Measurements from ENCODE around the gene DPYSL5.

The DPYSL5 gene

DNA sequence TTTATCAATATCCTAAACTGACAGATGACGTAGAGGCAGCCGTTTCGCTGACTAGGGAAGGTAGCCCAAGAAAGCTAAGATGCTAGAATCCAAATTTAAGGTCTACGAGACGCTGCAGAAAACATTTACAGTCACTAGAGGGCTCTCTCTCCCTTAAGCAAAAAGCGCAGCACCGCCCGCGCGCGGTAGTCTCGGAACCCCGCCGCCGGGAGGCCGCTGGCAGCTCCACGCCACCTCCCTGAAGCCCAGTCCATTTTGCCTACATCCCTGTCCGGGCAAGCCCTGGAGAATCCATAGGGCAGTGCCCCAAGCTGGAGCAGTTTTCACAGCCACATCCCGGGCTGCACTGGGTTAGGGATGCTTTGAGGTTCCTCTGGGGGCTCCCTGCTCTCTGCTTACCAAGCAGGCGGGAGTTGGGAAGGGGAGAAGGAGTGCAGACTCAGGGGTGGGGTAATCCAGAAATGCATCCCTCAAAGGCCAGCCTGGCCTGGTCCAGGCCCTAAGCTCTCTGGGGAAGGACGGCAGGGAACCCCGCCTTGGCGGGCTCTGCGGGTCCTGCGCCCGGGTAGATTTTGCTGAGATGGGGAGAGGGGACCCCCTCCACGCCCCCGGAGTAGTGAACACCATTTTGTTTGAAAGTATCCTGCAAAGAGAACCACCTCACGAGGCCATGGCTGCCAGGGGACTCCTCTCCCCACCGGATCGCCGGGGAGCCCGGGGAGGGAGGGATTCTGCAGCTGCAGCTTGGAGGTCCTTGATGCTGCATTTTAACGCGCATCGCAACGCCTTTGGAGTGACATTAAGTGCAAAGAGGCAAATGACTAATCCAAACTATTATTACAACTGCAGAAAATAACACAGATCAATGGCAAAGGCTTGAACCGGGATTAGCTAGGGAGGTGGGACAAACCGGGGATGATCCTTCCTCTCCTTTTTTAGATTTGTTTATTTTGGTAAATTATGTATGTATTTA lies 1.3 kb upstream of the DPYSL5 start:
- peak; percentile 55 for DNase-seq

DNA sequence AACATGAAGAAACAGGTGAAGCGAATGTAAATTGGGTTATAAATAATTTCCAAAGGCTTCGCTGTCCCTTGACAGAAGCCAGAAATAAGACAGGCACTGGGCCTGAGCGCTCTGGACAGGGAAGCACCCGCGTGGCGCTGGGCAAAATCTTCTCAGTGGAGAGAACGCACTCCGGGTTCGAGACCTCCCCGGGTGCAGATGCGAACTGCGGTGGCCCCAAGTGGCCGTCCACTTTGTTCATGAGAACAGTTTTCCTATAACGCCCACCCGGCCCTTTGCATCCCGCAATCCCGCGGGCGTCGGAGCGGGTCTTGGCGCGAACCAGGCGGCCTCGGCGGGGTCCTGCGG lies 651 bp upstream of the DPYSL5 start:
- no peak for DNase-seq

GRCh38 chr2:26848336-26849055 lies 564 bp downstream of the DPYSL5 start:
- DNase-seq = no peak

DNA sequence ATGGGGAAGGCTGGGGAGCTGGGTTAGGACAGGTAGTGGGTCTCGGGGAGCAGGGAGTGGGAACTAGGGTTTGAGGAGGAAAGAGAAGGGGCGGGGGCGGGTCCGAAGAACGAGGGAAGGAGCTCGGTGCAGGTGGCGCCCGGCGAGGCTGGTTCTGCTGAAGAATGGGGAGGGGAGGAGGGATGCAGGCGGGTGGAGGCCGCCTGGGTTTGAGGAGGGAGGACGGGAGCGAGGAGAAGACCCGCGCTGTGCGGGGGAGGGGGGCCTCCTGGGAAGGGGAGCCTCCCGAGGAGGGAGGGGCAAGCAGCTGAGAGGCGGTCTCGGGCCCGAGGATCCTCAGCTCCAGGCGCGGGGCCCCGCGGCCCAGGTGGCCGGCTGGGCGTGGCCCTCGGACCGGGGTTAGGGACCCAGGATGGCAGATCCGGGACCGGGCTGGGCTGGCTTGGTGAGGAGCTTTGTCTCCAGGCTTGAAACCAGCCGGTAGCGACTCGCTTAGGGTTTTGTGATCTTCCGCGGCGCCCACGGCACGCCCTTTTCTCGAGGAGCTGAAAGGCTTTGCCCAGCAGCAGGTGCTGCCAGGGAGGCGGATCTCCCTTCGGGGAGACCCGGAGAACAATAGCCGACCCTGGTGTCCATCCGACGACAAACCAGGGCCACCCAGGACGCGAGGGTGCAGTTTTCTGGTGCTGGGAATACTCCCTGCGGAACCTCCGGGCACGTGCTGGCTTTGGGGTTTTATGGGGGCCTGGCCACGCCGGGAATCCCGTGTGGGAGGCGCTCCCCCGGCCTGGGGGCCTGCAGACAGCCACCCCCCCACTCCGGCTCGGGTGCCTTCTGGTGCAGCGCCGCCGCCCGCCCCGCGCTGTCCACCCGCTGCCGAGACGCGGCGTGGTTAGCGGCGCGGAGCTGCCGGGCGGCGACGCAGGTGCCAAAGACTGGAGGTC lies 1.4 kb downstream of the DPYSL5 start:
- DNase-seq = no peak

DNA sequence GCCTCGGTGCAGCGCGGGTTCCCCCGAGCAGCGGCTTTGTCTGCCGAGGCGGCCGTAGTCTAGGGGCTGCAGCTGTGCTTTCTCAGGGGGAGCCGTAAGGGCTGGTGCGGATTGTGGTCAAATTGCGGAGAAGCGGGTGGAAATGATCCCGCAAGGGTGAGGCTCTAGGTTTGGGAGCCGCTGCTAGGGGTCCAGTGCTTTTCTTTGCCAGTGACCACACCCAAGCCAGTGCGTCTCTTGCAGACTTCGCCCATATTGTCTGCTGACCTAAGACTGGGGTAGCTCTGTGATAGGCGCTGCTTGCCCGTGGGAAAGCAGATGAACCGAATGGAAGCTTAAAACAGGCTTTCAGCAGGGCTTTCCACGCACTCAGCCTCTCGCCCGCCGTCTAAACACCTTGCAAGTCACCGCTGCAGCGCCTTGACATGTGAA lies 2.1 kb downstream of the DPYSL5 start:
- DNase-seq = no peak

GRCh38 chr2:26850505-26850904 lies 2.6 kb downstream of the DPYSL5 start:
- no peak for DNase-seq

- DNase-seq = no peak
Observed at GRCh38 chr2:26852405-26853306, 4.7 kb downstream of the DPYSL5 start.

- no peak for DNase-seq
Observed at GRCh38 chr2:26853751-26854150, 5.8 kb downstream of the DPYSL5 start.

GRCh38 chr2:26854283-26854827 lies 6.4 kb downstream of the DPYSL5 start:
- DNase-seq = no peak

DNA sequence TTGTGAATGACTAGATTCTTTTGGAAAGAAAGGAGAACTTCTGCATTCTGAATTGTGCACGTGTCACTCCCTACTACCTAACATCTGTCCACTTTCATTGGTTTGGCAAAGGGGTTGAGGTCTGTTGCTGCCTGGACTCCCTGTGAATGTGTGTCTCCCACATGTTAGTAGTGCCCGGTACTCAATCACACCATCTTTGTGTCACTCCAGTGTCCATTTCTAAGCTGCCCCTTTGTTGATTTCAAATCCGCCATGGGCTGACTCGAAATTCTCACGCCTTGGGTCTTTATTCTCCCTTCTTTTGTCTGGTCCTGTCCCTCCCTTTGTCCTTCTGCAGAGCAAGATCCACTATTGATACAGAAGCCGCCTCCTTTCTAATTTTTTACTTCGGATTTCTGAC lies 7.5 kb downstream of the DPYSL5 start:
- DNase-seq = no peak

DNA sequence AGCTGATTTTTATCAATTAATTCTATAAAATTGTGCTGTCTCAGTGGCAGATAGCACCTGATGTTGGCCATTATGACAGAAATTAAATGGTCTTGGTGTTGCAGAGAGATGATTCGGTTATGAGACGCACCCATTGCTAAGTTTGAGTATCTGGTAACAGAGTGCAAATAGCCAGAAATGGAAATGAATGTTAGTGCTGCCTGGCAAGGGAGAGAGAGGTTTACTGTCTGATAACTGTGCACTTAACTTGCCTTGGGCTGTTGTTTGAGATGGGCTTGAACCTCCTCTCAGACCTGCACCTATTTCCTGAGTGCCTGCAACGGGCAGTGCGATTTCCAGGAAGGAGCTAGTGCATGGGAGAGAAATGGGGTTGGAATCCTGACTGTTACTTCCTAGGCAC lies 11.7 kb downstream of the DPYSL5 start:
- no peak for DNase-seq

DNA sequence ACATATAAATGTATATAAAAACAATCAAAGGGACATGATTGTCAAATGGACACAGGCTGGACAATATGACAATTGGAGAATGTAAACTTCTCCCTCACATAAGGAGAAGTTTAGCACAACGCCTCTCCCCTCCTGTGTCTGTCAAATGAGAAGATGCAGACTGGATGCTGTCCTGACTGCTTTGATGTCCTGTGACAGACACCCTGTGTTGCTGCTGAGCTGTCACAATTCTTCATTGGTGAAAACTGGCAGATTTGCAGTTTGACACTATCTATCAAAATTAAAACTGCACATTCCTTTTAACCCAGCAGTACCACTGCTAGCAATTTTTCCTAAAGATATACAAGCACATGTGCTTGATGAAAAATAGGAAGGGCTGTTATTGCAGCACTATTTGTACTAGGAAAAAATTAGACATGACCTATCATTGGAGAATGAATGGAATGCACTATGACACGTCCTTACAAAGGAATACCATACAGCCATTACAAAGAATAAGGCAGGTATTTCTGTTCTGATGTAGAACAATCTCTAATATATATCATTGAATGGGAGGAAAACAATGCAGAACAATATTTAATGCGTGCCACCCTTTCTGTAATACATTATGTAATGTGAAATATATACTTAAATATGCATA lies 12.4 kb downstream of the DPYSL5 start:
- DNase-seq = no peak

DNA sequence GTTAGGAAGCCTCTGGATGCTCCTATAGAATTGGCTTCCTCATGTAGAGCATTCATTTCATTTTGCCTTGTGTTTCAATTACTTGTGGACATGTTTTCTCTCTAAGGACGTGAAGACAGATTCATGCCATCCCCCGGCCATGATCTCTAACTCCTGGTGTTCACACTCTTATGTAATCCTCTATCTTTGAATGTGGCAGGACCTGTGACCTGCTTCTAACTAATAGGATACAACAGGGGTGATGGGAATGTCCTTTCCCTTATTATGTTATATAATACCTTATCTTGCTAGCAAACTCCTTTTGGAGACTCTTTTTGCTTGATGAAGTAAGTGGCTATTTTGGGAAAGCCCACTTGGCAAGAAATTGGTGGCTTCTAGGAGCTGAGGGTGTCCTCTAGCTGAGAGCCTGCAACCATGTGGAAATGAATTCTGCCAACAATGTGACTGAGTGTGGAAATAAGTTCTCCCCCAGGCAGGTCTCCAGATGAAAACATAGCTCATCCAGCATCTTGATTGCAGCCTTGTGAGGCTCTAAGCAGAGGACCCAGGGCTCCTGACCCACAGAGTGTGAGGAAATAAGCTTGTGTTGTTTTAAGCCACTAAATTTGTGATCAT lies 13.8 kb downstream of the DPYSL5 start:
- no peak for DNase-seq

DNA sequence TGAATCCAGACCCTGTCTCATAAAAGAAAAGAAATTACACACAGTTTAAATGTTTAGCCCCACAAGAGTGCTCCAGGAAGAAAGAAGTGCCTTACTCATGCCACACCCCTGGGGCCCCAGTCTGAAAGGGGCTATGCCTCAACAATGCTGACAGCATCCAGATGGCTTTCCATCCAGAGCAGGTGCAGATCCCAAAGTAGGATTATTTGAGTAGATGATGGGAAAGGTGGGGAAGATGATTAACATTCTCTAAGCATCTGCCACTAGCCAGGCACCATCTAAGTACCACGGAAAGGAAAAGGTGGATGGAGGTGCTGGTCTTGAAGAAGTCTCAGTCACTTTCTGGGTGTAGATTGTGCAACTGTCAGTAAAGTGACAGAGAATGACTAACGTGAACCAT lies 16.3 kb downstream of the DPYSL5 start:
- DNase-seq = no peak

DNA sequence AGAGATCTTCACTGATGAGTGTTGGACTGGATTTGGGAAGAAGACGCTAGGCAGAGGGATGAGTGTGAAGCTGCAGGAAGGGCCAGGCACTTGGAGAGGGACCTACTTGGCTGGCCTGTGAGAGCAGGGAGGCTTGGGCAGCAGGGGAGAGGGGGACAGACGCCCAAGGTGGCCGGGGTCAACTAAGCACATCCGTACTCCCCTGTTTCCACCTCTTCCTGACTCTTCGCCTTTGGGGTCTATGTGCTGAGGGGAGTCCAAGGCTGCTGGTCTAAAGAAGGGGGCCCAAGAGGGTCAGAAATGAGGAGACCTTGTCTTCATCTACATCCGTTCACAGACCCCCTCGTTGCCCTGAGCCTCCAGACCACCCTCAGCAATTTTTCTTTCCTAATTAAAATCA lies 16.7 kb downstream of the DPYSL5 start:
- no peak for DNase-seq

GRCh38 chr2:26870585-26871095 lies 22.7 kb downstream of the DPYSL5 start:
- no peak for DNase-seq

DNA sequence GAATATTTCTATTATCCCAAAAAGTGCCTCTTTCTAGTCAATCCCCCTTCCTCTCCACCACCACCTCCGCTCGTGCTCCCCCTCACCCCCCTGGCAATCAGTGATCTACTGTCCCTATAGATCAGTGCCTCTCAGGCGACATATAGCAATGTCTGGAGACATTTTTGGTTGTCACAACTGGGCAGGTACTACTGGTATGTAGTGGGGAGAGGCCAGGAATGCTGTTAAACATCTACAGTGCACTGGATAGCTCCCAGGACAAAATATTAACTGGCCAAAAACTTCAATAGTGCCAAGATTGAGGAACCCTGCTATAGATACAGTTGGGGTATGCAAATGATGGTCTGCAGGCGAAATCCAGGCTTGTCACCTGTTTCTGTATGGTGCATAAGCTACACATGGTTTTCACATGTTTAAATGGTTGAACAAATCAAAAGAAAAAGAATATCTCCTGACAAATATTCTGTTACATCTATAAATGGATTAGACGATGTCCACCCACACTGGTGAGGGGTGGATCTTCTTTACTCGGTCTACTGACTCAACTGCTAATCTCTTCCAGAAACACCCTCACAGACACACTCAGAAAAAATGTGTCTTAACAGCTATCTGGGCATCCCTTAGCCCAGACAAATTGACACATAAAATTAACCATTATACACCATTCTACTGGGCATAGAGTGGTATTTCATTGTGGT lies 25.5 kb downstream of the DPYSL5 start:
- DNase-seq = no peak

- DNase-seq = no peak
Observed at GRCh38 chr2:26874514-26874913, 26.6 kb downstream of the DPYSL5 start.

GRCh38 chr2:26875065-26875634 lies 27.2 kb downstream of the DPYSL5 start:
- no peak for DNase-seq
